BE2C (cell line): Measurements from ENCODE around the gene HHLA2.

Source experiments
- DNase-seq: peaks from one replicate; pipeline ENCODE4 v3.0.0-alpha.2; 2020
- H3K27me3 ChIP-seq: fragments of 250-450 bp; sonication (Bioruptor Pico); 2 replicates; pipeline ENCODE4 v1.5.1; 2020; ENCODE audit warnings: mild to moderate bottlenecking
- H3K36me3 ChIP-seq: fragments of 250-450 bp; sonication (Bioruptor Pico); 2 replicates; pipeline ENCODE4 v1.5.1; 2020; ENCODE audit warnings: mild to moderate bottlenecking
- H3K4me1 ChIP-seq: fragments of 250-450 bp; sonication (Bioruptor Pico); 2 replicates; pipeline ENCODE4 v1.5.1; 2020
- H3K4me3 ChIP-seq: 2 replicates; pipeline ENCODE4 v1.5.1; 2011; ENCODE audit warnings: low read depth, low read length
- H3K9me3 ChIP-seq: fragments of 250-450 bp; sonication (Bioruptor Pico); 2 replicates; pipeline ENCODE4 v1.5.1; 2020
- TF ChIP-seq, protein P1 (sequence below): IDR thresholded peaks from 2 replicates; pipeline ENCODE4 v1.5.1; 2012; ENCODE audit warnings: mild to moderate bottlenecking, low read depth, low read length

HHLA2 gene

GRCh38 chr3:108389372-108389771, 93.0 kb downstream of the HHLA2 start:
- Histone ChIP-seq H3K4me1 (no peaks in the 10 kb centered on the region), H3K36me3 (no peaks in the 10 kb centered on the region), H3K9me3 (no peaks in the 10 kb centered on the region), H3K27me3 (no peaks in the 10 kb centered on the region), H3K4me3 (no peak overlapping the region)
- TF ChIP-seq, protein P1, sequence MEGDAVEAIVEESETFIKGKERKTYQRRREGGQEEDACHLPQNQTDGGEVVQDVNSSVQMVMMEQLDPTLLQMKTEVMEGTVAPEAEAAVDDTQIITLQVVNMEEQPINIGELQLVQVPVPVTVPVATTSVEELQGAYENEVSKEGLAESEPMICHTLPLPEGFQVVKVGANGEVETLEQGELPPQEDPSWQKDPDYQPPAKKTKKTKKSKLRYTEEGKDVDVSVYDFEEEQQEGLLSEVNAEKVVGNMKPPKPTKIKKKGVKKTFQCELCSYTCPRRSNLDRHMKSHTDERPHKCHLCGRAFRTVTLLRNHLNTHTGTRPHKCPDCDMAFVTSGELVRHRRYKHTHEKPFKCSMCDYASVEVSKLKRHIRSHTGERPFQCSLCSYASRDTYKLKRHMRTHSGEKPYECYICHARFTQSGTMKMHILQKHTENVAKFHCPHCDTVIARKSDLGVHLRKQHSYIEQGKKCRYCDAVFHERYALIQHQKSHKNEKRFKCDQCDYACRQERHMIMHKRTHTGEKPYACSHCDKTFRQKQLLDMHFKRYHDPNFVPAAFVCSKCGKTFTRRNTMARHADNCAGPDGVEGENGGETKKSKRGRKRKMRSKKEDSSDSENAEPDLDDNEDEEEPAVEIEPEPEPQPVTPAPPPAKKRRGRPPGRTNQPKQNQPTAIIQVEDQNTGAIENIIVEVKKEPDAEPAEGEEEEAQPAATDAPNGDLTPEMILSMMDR, result no peak
- DNase-seq, result no peak

DNA sequence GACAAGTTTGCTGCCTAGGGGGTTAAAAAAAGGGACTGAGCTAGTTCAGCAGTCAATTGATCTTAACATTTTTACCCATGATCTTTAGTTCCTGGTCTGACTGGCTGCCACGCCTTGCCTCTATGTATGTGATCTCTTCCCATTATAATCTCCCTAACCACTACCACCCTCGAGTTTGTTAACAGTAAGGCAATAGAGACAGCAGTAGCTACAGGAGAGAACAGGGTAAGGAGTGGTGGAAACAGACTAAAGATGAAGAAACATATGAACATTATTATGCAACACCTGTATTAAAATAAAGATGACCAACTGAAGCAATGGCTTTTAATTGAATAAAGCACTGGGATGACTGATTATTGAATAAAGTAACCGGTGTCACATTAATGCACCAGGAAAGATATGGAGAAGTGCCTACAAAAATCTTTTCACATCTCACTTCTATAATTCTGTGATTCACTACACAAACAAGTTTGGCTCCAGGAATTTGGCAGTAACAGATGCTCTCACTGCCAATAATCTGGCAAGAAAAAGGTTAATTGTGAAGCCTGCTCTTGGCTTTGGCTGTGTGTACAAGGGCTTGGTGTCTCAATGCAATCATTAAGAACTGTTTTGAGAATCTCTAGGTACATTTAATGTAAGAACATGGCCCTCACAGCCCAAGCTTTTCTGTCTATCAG, 95.7 kb downstream of the HHLA2 start:
- no peaks in the 10 kb centered on the region for H3K36me3 ChIP-seq
- no peaks in the 10 kb centered on the region for H3K9me3 ChIP-seq
- H3K4me3 ChIP-seq, result no peak overlapping the region
- no peaks in the 10 kb centered on the region for H3K27me3 ChIP-seq
- H3K4me1 ChIP-seq, result no peaks in the 10 kb centered on the region
- TF ChIP-seq, protein P1, result no peak
- no peak for DNase-seq

DNA sequence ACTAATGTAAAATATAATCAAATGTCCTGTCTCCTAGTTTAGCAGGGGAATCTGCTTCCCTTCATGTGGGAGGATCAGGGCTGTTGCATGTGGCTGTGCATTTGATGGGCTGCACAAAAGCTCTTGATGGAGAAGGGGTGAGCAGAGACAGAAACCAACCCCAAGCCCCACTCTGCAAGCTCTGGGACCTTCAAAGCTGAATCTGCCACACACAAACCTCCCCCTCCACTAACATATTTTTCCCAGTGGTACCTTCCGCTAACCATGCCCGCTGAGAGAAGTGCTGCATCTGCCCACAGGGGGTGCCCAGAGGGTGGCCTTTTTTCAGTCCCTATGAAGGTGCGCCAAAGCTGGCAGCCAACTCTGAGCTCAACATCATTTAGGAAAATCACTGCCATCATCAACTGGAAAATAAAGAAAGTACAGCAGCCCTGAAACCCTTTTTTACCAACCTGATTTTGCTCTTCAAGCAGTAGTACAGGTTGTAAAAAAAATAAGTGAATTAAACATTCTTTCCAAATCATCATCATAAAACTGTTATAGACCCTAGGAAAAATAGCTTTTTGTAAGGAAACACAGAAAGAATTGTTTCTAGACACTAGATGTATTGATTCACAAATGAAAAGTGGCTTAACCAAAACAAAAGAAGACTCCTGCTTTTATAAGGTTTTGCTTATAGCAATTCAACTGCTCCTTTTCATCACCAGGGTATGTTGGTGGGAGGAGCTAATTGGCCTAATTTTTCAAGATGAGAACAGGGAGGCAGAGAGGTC, 97.0 kb downstream of the HHLA2 start:
- no peak overlapping the region for H3K4me3 ChIP-seq
- H3K36me3 ChIP-seq, result no peaks in the 10 kb centered on the region
- H3K27me3 ChIP-seq, result no peaks in the 10 kb centered on the region
- TF ChIP-seq, protein P1, result no peak
- H3K4me1 ChIP-seq, result no peaks in the 10 kb centered on the region
- DNase-seq, result no peak
- no peaks in the 10 kb centered on the region for H3K9me3 ChIP-seq

GRCh38 chr3:108394016-108394415, 97.7 kb downstream of the HHLA2 start:
- no peaks in the 10 kb centered on the region for H3K36me3 ChIP-seq
- TF ChIP-seq, protein P1, result no peak
- no peak for DNase-seq

GRCh38 chr3:108394563-108394962, 98.2 kb downstream of the HHLA2 start:
- TF ChIP-seq, protein P1, result no peak
- no peaks in the 10 kb centered on the region for H3K36me3 ChIP-seq
- H3K4me1 ChIP-seq, result no peaks in the 10 kb centered on the region
- H3K9me3 ChIP-seq, result no peaks in the 10 kb centered on the region
- DNase-seq, result no peak
- no peak overlapping the region for H3K4me3 ChIP-seq
- no peaks in the 10 kb centered on the region for H3K27me3 ChIP-seq

More at GRCh38 chr3:108394016-108394415, 97.7 kb downstream of the HHLA2 start:
- Histone ChIP-seq H3K4me3 (no peak overlapping the region), H3K9me3 (no peaks in the 10 kb centered on the region), H3K27me3 (no peaks in the 10 kb centered on the region), H3K4me1 (no peaks in the 10 kb centered on the region)

DNA sequence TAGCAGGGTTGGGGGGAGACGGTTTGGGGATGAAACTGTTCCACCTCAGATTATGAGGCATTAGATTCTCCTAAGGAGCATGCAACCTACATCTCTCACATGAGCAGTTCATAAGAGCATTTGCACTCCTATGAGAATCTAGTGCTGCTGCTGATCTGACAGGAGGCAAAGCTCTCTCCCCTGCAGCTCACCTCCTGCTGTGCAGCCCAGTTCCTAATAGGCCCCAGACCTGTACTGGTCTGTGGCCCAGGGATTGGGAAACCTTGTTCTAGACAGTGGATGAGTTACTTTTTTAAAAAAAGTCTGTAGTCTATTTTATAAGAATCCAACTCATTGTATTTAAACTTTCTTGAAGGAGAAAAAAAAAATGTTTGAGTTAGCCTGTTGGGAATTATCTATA, 100.0 kb downstream of the HHLA2 start:
- H3K4me3 ChIP-seq, result no peak overlapping the region
- no peaks in the 10 kb centered on the region for H3K9me3 ChIP-seq
- no peak for DNase-seq
- TF ChIP-seq, protein P1, result no peak
- no peaks in the 10 kb centered on the region for H3K36me3 ChIP-seq
- no peaks in the 10 kb centered on the region for H3K4me1 ChIP-seq
- no peaks in the 10 kb centered on the region for H3K27me3 ChIP-seq
